NCI-H1694 (cell line): ENCODE data around the gene NDUFS3.

Source experiments
- DNase-seq: peaks from one replicate; lab custom pipeline; 2025; lab: John Stamatoyannopoulos, UW

The NDUFS3 gene

DNA sequence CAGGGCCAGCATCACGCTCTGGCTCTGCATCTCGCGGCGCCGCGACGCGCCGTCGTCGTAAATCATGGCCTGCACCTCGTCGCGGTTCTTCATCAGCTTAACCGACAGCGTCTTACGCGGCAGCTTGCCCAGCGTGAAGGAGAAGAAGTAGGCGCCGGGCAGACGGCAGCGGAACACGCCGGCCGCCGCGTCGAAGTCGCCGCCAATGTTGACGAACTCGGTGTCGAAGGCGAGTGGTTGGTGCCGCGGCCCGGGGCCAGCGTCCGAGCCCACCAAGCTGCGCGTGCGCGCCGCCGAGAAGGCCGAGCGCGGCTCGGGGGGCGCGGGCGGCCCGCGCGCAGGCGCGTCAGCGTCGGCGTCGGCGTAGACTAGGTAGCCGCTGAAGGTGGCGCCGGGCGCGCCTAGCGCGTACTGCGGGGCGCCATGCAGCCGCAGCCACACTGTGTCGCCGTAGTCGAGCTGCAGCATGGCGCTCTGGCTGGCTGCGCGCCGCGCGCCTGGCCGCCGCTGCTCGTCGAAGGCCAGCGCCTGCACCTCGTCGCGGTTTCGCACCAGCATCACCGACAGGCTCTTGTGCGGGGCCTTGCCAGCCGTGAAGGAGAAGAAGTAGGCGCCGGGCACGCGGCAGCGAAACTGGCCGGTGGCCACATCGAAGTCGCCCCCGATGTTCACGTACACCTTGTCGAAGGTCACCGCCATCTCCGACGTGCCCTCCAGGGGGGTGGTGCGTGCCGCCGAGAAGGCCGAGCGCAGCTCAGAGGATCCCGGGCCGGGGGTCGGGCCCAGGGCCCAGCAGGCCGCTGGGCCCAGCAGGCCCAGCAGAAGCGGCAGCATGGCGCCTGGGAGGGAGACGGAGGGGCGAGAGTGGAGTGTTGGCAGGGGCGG, 11.3 kb downstream of the NDUFS3 start:
- DNase-seq: no peak

DNA sequence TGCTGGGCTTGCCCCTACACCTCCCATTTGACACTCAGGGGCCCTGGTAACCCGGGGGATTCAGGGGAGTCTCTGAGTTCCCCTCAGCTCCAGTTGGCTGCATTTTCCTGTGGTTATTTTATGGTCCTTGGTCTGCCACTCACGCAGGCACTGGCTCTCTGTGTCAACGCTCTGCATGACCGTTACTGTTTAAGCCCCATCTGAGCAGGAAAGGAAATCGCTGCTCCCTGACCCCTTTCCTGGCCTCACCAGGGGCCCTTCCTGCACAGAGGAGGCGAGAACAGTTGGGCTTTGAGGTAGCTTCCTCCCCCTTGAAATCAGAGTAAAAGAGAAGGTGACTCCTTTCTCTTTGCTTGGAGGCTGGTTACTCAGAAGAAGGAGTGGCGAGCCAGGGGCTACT, 12.9 kb downstream of the NDUFS3 start:
- no peak for DNase-seq

DNA sequence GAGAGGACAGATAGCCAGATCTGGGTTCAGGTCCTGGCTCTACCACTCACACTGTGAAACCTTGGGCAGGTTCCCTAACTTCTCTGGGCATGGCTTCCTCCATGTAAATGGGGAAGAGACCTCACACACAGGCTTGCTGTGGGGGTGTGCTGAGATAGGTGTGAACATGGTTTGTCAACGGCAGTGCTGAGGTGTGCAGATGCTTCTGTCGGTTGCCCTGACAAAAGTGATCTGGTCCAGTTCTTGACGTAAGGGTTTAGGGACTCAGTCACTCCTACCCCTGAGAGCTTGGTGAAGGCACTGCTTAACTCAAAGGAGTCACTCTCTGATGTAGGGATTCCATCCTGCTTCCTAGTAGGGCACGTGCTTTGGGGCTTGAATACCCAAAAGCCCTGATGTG, 13.4 kb downstream of the NDUFS3 start:
- no peak for DNase-seq

- no peak for DNase-seq
These were observed 14.1 kb downstream of the NDUFS3 start for GRCh38 chr11:47592970-47593369.

- no peak for DNase-seq
These were observed 14.6 kb downstream of the NDUFS3 start for GRCh38 chr11:47593492-47593933.

DNA sequence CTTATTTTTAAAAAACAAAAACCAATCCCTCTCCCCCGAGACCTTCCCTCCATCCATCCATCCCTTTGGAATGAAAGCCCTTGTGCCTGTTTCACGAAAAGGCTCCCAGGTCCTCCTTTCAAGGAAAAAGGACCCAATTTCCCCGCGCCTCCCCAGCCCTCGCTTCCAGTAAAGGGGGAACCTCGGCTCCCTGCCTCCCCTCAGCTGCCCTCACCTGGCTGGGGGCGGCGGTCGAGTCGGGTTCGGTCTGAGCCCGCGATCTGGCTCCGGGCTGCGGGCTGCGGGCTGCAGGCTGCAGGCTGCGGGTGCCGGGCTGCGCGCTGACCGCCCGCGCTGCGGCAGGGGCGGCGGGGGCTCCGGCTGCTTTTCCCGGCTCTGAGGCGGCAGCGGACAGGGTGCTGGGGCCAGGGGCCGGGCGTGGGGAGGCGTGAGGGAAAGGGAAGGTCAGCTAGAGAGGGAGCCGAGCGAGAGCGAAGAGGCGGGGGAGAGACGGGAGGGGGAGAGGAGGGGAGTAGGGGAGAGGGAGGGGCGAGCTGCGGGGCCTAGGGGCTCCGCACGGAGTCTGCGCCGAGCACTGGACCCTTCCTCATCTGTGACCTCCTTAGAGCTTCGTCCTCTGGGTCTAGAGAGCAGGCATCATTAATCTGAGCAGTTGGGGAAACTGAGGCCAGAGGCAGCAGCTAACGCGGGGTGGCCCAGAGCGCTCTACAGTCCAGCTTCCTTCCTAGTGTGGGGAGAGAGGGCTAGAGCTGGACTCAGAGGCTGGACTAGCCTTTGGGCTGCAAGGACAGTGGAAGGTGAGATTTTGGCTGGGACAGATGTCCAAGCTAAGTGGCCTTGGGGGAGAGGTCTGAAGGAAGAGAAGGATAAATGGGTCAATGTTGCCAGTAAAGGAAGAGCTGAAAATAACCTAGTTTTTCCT, 15.3 kb downstream of the NDUFS3 start, which contains the start of gene C1QTNF4:
Gene C1QTNF4, minus strand, starts transcription at position 478 of the 922 bp plus-strand sequence. CDS start 3,601 bp downstream, outside the sequence.
- no peak for DNase-seq

DNA sequence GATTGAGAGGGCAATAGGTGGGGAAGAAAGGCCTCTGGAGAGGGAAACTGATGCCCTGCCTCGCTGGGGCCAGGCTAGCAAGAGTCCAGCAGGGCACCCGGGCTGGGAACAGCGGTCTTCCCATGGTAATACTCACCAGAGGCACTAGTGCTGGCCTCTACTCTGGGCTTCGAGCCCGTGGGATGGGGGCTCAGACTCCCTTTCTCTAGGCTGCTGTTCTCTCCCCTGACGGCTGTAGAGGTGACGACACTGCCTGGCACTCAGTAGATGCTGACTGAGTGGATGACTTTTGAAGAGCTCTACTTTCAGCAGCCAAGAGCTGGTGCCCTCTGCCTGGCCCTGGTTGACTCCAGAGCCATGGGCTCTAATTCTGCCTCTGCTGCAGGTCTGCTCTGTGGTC, 16.2 kb downstream of the NDUFS3 start:
- no peak for DNase-seq

GRCh38 chr11:47595967-47596366, 17.1 kb downstream of the NDUFS3 start:
- no peak for DNase-seq

GRCh38 chr11:47599902-47600301, 21.0 kb downstream of the NDUFS3 start:
- no peak for DNase-seq

DNA sequence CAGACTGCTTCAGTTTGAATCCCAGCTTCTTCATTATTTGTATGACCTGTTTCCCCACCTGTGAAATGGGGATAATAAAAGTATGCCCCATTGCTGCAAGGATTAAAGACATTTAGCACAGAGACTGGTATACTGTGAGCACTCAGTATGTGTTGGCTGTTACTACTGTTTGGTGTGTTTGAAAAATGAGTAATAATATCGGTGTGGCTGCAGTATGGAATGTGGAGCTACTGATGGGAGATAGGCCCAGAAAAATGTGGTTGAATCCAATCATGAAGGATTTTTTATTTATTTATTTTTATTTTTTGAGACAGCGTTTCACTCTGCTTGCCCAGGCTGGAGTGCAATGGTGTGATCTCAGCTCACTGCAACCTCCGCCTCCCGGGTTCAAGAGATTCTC, 24.4 kb downstream of the NDUFS3 start:
- DNase-seq: no peak

DNA sequence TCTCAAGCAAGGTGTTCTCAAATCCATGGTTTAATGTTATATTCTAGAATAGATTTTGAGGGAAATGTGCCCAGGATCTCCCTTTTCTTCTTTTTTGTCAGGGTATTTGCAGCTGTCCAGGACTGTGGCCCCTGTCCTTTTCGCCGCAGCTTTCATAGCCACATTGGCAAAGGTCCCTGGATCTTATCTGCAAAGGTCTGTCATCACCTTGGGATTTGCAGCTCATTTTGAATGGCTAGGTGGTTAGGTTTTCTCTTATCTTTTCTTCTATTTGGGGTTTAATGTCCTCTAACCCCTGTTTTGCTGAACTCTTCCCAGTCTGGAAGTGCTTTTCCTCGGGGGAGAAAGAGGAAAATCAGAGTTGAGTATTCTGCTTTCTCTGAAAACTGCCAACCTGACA, 27.0 kb downstream of the NDUFS3 start:
- DNase-seq: no peak

GRCh38 chr11:47606731-47607130, 27.9 kb downstream of the NDUFS3 start:
- no peak for DNase-seq

GRCh38 chr11:47607380-47607779, 28.5 kb downstream of the NDUFS3 start:
- DNase-seq: no peak

GRCh38 chr11:47609675-47610074, 30.8 kb downstream of the NDUFS3 start:
- no peak for DNase-seq

- no peak for DNase-seq
These were observed 32.5 kb downstream of the NDUFS3 start for GRCh38 chr11:47611348-47611794.

GRCh38 chr11:47615249-47615648, 36.4 kb downstream of the NDUFS3 start:
- DNase-seq: no peak

GRCh38 chr11:47616726-47617416, 38.0 kb downstream of the NDUFS3 start:
- DNase-seq: peak; percentile 27

- DNase-seq: no peak
These were observed 38.5 kb downstream of the NDUFS3 start for GRCh38 chr11:47617417-47617809.

DNA sequence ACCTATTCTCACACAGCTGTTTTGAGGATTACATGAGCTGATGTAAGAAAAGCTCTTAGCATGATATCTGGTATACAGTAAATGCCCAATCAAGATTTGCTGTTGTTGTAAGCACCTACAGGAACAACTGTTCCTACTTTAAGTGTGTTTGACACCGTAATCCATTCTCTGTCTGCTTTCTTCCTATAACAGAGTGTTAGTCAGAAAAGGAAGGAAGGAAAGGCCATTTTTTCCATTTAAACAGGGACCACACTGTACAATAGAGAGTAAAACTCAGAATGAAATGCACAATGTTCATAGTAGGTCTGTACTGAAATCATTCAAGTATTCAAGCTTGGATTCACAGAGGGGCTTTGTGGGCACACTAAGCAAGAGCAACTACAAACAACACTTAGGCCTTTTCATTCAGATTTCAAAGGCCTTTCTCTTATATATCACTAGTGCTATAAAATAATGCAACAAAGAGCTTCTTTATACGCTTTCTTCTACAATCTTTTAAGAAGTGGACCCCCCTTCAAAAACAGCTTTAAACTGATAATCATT, 42.0 kb downstream of the NDUFS3 start:
- DNase-seq: no peak

GRCh38 chr11:47626234-47626633, 47.4 kb downstream of the NDUFS3 start:
- no peak for DNase-seq

GRCh38 chr11:47628026-47628425, 49.2 kb downstream of the NDUFS3 start:
- DNase-seq: no peak

DNA sequence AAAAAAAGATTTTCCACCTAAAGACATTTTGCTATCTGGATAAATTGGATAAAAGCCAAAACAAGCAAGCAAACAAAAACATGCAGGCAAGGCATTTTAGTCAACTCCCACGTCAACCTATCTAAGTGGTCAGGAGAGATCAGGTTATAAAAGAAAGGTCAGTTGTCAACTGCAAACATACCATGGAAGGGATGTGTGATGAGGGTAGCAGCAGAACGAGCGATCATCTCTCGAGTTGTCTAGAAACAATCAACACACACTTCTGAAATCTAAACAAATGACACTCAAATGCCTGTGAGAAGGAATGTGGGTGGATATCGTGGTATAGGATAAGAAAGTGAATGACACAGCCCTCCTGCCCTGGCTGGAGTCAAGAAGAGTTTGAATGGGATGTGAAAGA, 52.6 kb downstream of the NDUFS3 start:
- no peak for DNase-seq
